A549 (cell line): ENCODE data around the gene CCSER1.

ENCODE experiments used
- CEBPB ChIP-seq, 2 experiments: fragments of >200 bp in 1 of 2; sonication (Bioruptor Twin) in 1 of 2; formaldehyde crosslinking in 1 of 2; IDR thresholded peaks; 2 replicates each; pipeline ENCODE4 v1.6.1; 2012 to 2016
- EHMT2 ChIP-seq: fragments of 200-600 bp; sonication (generic); IDR thresholded peaks from 2 replicates; pipeline ENCODE4 v1.6.1; 2016; ENCODE audit warnings: antibody characterized with exemption, low read depth, mild to moderate bottlenecking, moderate library complexity
- POLR2A ChIP-seq: IDR thresholded peaks from 2 replicates; pipeline ENCODE4 v1.6.1; 2012; ENCODE audit warnings: mild to moderate bottlenecking, low read length
- ZFP36 ChIP-seq: fragments of 450-650 bp; IDR thresholded peaks from 2 replicates; pipeline ENCODE4 v1.6.1; 2014; ENCODE audit warnings: borderline replicate concordance; ENCODE audit not compliant: partially characterized antibody
- TF ChIP-seq, protein P1 (sequence below): fragments of 200-600 bp; sonication (generic); IDR thresholded peaks from 2 replicates; pipeline ENCODE4 v1.6.1; 2016; ENCODE audit warnings: antibody characterized with exemption, mild to moderate bottlenecking, moderate library complexity
- TF ChIP-seq, protein P2 (sequence below): fragments of 250-450 bp; sonication (Bioruptor Pico); IDR thresholded peaks from 2 replicates; pipeline ENCODE4 v1.5.0; 2021; ENCODE audit warnings: mild to moderate bottlenecking, moderate library complexity, borderline replicate concordance
- TF ChIP-seq, protein P3 (sequence below): IDR thresholded peaks from 2 replicates; pipeline ENCODE4 v1.6.1; 2012
- TF ChIP-seq, protein P4 (sequence below): fragments of >200 bp; sonication (Bioruptor Twin); formaldehyde crosslinking; IDR thresholded peaks from 3 replicates; pipeline ENCODE4 v1.5.1; 2016

DNA sequence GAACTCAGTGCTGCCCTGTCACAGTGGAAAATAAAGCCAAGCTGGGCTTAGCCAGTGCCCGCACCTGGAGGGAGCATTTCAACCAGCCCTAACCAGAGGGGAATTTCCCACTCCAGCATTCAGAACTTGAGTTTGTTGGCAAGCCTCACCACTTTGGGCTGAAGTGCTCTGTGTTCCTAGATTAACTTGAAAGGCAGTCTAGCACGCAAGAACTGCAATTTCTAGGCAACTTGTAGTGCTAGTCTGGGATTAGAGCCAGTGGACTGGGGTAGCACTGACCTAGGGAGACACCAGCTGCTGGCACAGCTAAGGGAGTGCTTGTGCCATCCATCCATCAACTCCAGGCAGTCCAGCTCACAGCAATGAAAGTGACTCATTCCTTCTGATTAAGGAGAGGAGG, 1115.9 kb downstream of the CCSER1 start:
- TF ChIP-seq ZFP36: no peak
- TF ChIP-seq, protein P1, sequence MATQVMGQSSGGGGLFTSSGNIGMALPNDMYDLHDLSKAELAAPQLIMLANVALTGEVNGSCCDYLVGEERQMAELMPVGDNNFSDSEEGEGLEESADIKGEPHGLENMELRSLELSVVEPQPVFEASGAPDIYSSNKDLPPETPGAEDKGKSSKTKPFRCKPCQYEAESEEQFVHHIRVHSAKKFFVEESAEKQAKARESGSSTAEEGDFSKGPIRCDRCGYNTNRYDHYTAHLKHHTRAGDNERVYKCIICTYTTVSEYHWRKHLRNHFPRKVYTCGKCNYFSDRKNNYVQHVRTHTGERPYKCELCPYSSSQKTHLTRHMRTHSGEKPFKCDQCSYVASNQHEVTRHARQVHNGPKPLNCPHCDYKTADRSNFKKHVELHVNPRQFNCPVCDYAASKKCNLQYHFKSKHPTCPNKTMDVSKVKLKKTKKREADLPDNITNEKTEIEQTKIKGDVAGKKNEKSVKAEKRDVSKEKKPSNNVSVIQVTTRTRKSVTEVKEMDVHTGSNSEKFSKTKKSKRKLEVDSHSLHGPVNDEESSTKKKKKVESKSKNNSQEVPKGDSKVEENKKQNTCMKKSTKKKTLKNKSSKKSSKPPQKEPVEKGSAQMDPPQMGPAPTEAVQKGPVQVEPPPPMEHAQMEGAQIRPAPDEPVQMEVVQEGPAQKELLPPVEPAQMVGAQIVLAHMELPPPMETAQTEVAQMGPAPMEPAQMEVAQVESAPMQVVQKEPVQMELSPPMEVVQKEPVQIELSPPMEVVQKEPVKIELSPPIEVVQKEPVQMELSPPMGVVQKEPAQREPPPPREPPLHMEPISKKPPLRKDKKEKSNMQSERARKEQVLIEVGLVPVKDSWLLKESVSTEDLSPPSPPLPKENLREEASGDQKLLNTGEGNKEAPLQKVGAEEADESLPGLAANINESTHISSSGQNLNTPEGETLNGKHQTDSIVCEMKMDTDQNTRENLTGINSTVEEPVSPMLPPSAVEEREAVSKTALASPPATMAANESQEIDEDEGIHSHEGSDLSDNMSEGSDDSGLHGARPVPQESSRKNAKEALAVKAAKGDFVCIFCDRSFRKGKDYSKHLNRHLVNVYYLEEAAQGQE: no peak
- TF ChIP-seq, protein P2, sequence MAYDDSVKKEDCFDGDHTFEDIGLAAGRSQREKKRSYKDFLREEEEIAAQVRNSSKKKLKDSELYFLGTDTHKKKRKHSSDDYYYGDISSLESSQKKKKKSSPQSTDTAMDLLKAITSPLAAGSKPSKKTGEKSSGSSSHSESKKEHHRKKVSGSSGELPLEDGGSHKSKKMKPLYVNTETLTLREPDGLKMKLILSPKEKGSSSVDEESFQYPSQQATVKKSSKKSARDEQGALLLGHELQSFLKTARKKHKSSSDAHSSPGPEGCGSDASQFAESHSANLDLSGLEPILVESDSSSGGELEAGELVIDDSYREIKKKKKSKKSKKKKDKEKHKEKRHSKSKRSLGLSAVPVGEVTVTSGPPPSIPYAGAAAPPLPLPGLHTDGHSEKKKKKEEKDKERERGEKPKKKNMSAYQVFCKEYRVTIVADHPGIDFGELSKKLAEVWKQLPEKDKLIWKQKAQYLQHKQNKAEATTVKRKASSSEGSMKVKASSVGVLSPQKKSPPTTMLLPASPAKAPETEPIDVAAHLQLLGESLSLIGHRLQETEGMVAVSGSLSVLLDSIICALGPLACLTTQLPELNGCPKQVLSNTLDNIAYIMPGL (CRISPR knock-in tag): no peak
- TF ChIP-seq EHMT2: no peak
- no peak for TF ChIP-seq POLR2A
- TF ChIP-seq, protein P3, sequence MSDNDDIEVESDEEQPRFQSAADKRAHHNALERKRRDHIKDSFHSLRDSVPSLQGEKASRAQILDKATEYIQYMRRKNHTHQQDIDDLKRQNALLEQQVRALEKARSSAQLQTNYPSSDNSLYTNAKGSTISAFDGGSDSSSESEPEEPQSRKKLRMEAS: no peak
- TF ChIP-seq, protein P4, sequence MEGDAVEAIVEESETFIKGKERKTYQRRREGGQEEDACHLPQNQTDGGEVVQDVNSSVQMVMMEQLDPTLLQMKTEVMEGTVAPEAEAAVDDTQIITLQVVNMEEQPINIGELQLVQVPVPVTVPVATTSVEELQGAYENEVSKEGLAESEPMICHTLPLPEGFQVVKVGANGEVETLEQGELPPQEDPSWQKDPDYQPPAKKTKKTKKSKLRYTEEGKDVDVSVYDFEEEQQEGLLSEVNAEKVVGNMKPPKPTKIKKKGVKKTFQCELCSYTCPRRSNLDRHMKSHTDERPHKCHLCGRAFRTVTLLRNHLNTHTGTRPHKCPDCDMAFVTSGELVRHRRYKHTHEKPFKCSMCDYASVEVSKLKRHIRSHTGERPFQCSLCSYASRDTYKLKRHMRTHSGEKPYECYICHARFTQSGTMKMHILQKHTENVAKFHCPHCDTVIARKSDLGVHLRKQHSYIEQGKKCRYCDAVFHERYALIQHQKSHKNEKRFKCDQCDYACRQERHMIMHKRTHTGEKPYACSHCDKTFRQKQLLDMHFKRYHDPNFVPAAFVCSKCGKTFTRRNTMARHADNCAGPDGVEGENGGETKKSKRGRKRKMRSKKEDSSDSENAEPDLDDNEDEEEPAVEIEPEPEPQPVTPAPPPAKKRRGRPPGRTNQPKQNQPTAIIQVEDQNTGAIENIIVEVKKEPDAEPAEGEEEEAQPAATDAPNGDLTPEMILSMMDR: no peak
- no peak for TF ChIP-seq CEBPB (IDR thresholded peaks at IDR 0.05)
